Gastroesophageal sphincter (tissue), 4 donors: ENCODE measurements around the gene VDAC1. TPM values are rescaled to one million over a fixed set of nuclear protein-coding genes. Genes with fewer than 3 reads are reported as not detected.

Source experiments
- ATAC-seq: fragments of 150-250 bp; one replicate; pipeline ENCODE4 v1.9.1; 2016; ENCODE audit warnings: mild to moderate bottlenecking, moderate library complexity
- H3K27ac ChIP-seq, 4 donors: fragments of 200-600 bp; sonication (generic) in 3 of 4; 1 replicate in 3 of 4; 2 replicates in 1 of 4; pipeline ENCODE4 v1.5.1; 2016 to 2019
- H3K27me3 ChIP-seq: fragments of 200-600 bp; sonication (generic); one replicate; pipeline ENCODE4 v1.5.1; 2019
- H3K36me3 ChIP-seq, 2 donors: fragments of 200-600 bp; sonication (generic); one replicate each; pipeline ENCODE4 v1.5.1; 2019; ENCODE audit warnings: control low read depth in 1 of 2
- H3K4me1 ChIP-seq, 3 donors: fragments of 200-600 bp; sonication (generic); 1 replicate in 2 of 3; 2 replicates in 1 of 3; pipeline ENCODE4 v1.5.1; 2016 to 2019; ENCODE audit warnings: control low read depth in 2 of 3
- H3K4me3 ChIP-seq, 2 donors: fragments of 200-600 bp; sonication (generic); one replicate each; pipeline ENCODE4 v1.5.1; 2019; ENCODE audit warnings: mild to moderate bottlenecking in 1 of 2, moderate library complexity in 1 of 2
- H3K9me3 ChIP-seq, 3 donors: fragments of 200-600 bp; sonication (generic); one replicate each; pipeline ENCODE4 v1.5.1; 2017 to 2019; ENCODE audit warnings: control low read depth in 2 of 3
- CTCF ChIP-seq, 4 experiments: fragments of 200-600 bp in 2 of 4; fragments of 450-650 bp in 2 of 4; sonication (generic) in 1 of 4; IDR thresholded peaks; one replicate each; pipeline ENCODE4 v1.5.1; 2017 to 2019; ENCODE audit warnings: antibody characterized with exemption in 4 of 4, mild to moderate bottlenecking in 2 of 4, moderate library complexity in 2 of 4
- EP300 ChIP-seq: sonication (generic); formaldehyde crosslinking; IDR thresholded peaks from one replicate; pipeline ENCODE4 v1.6.1; 2017; ENCODE audit warnings: antibody characterized with exemption, mild to moderate bottlenecking
- POLR2A ChIP-seq, 2 donors: fragments of 450-650 bp; IDR thresholded peaks; one replicate each; pipeline ENCODE4 v1.6.1; 2017; ENCODE audit warnings: antibody characterized with exemption in 2 of 2, mild to moderate bottlenecking in 2 of 2, moderate library complexity in 1 of 2
- POLR2AphosphoS5 ChIP-seq: sonication (generic); formaldehyde crosslinking; IDR thresholded peaks from one replicate; pipeline ENCODE4 v1.6.1; 2017; ENCODE audit warnings: antibody characterized with exemption
- WGBS, 2 donors: methylation state at CpG; one replicate each; pipeline ENCODE4 v1.1.5; 2018; ENCODE audit warnings: low coverage in 1 of 2; 5-methylcytosine and 5-hydroxymethylcytosine counted together
- total RNA-seq, 4 donors: library from RNA; depleted of rRNA; stranded (reverse); fragments of >200 nt; gene quantifications; one replicate each; pipeline ENCODE4 v1.1.0, GENCODE V29; 2016

VDAC1 gene
- total RNA-seq, 4 donors from 2014 or later, result 112 to 157 (median 131) TPM

- Histone ChIP-seq H3K4me3 (no peak overlapping the region), H3K27ac (no peak overlapping the region), H3K27me3 (peaks cover 5% of the 10 kb centered on the region), H3K4me1 (peaks cover 0 to 12% (median 0%) of the 10 kb centered on the region in 3 donors), H3K9me3 (no peaks in the 10 kb centered on the region), H3K36me3 (no peaks in the 10 kb centered on the region)
- ATAC-seq, result no peak
- TF ChIP-seq POLR2AphosphoS5 (no peak), EP300 (no peak), POLR2A (IDR thresholded peaks at IDR 0.05) (no peak), CTCF (IDR thresholded peaks at IDR 0.05) (no peak)
- 93 to 96% methylated on average over 3 of the region's 3 CpGs for WGBS, 2 donors
Observed at GRCh38 chr5:133945568-133945967, 59.2 kb downstream of the VDAC1 start.

DNA sequence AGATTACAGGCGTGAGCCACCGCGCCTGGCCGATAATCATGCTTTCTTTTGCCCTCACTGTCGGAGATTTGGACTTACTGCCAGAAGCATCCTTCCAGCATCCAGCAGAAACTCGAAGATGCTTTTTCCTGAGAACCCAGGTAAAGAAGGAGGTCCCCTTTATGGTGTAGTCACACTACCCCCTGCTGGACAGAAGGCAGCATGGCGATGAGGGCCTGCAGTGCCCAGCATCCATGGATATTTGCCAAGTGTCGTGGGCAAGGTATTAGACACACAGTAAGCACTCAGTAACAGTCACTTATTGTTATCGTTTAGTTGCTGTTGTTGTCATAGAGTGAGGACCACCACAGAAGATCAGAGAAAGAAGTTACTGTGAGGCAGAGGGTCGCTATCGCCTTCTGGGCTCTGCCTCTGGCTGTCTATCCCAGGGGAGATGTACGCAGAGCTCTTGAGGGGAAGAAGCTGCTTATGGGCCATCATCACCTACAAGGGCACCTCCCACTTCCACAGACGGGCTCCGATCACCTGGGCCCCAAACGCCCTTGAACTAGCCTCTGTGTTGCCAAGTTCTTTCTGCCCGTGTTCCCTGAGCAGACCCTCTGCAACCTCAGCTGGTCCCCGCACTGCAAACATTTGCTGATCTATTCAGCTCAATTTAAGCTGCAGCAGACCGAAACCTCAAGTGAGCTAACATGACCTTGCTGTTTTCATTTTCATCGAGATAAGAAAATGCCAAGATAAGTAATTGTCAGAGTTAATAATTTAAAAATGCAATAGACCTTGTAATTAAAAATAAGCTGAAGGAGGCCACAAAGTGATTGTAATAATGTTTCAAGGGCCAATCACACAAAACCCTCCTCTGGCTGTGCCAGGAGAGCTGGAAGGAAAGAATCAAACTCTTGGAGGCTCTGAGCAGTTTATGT is 60.3 kb downstream of the VDAC1 start:
- Histone ChIP-seq H3K27ac (no peak overlapping the region), H3K9me3 (no peaks in the 10 kb centered on the region), H3K4me3 (no peak overlapping the region), H3K4me1 (peaks cover 0 to 12% (median 0%) of the 10 kb centered on the region in 3 donors), H3K27me3 (peaks cover 5% of the 10 kb centered on the region), H3K36me3 (no peaks in the 10 kb centered on the region)
- TF ChIP-seq EP300 (no peak), CTCF (IDR thresholded peaks at IDR 0.05) (peak in 3 of 4 experiments; percentile 20 to 47 (median 26))
- ATAC-seq, result no peak
- WGBS, 2 donors, result 79 to 88% methylated on average over 4 to 6 of the region's 19 CpGs

GRCh38 chr5:133943475-133943817 is 61.3 kb downstream of the VDAC1 start:
- no peak overlapping the region for H3K4me3 ChIP-seq
- WGBS, 2 donors, result 83% methylated on average over 1 of the region's 7 CpGs; no CpG with 5 or more reads in 1 of the 2 donors
- no peak overlapping the region for H3K27ac ChIP-seq
- H3K4me1 ChIP-seq, result peaks cover 0 to 12% (median 0%) of the 10 kb centered on the region in 3 donors
- H3K9me3 ChIP-seq, result no peaks in the 10 kb centered on the region
- peaks cover 5% of the 10 kb centered on the region for H3K27me3 ChIP-seq
- no peak for TF ChIP-seq EP300
- ATAC-seq, result no peak
- no peaks in the 10 kb centered on the region for H3K36me3 ChIP-seq

DNA sequence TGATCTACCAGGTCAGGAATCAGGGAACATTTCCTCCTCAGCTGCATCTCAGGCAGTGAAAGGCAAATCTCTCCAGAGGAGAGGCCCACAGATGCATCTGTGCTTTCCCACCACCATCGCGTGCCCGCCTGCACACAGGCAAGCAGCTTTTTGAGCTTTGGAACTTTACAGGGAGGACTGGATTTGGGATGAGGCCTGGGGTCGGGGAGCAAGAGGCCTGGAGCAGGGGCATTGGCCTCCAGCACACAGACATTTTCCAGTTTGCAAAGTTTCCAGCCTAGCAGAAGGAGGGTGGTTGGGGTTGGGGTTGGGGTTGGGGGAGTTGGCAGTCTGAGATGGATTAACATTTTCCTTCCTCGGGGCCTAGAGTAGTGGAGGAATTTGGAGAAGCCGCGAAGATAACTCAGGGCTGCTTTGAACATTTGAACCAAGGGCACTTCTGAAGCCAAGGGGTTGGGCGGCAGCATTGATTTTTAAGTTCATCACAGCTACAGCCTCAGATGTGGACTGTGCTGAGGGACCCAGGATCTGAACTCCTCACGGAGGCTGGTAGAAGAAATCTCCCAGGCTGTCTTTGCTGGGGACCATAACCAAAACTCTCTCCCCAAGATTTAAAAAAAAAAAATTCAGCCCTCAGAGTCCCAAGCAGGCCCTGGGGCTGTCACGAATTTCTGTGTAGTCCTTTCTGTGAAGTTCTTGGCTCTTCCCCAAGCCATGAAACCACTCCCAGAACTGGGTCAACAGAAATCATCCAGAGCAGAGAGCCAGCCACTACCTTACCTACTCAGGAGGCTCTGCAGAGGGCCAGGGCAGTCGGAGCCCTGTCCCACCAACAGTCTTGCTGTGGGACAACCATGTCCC is 61.9 kb downstream of the VDAC1 start:
- TF ChIP-seq POLR2A (IDR thresholded peaks at IDR 0.05), result no peak
- no peak for TF ChIP-seq EP300
- TF ChIP-seq POLR2AphosphoS5, result no peak
- TF ChIP-seq CTCF (IDR thresholded peaks at IDR 0.05), result no peak
- Histone ChIP-seq H3K36me3 (no peaks in the 10 kb centered on the region), H3K4me1 (peaks cover 0 to 12% (median 0%) of the 10 kb centered on the region in 3 donors), H3K9me3 (no peaks in the 10 kb centered on the region), H3K4me3 (no peak overlapping the region), H3K27ac (no peak overlapping the region), H3K27me3 (peaks cover 5% of the 10 kb centered on the region)
- no peak for ATAC-seq
- WGBS, 2 donors, result 73 to 88% methylated on average over 3 of the region's 11 CpGs

GRCh38 chr5:133941456-133942196 is 63.1 kb downstream of the VDAC1 start:
- H3K36me3 ChIP-seq, result no peaks in the 10 kb centered on the region
- 60 to 84% methylated on average over 1 to 2 of the region's 8 CpGs for WGBS, 2 donors
- no peak overlapping the region for H3K27ac ChIP-seq
- H3K4me1 ChIP-seq, result peaks cover 0 to under 1% (median 0%) of the 10 kb centered on the region in 3 donors
- no peaks in the 10 kb centered on the region for H3K9me3 ChIP-seq
- peaks cover 5% of the 10 kb centered on the region for H3K27me3 ChIP-seq
- no peak for ATAC-seq
- TF ChIP-seq POLR2A (IDR thresholded peaks at IDR 0.05) (no peak), POLR2AphosphoS5 (no peak), CTCF (IDR thresholded peaks at IDR 0.05) (no peak), EP300 (no peak)
- no peak overlapping the region for H3K4me3 ChIP-seq
